Mucosa of rectum (tissue), 2 donors: Measurements from ENCODE around the gene TRIM14.

Experiments used
- H3K27ac ChIP-seq, 2 donors: one replicate each; pipeline ENCODE4 v1.7.0; 2013; ENCODE audit warnings: inconsistent platforms in 2 of 2, low read depth in 2 of 2, low read length in 2 of 2
- H3K27me3 ChIP-seq, 2 donors: one replicate each; pipeline ENCODE4 v1.7.0; 2013; ENCODE audit warnings: low read length in 2 of 2; ENCODE audit not compliant: control insufficient read depth in 2 of 2, insufficient read depth in 2 of 2
- H3K36me3 ChIP-seq, 2 donors: one replicate each; pipeline ENCODE4 v1.7.0; 2013; ENCODE audit warnings: low read length in 2 of 2; ENCODE audit not compliant: control insufficient read depth in 2 of 2, insufficient read depth in 2 of 2
- H3K4me1 ChIP-seq, 2 donors: one replicate each; pipeline ENCODE4 v1.7.0; 2013; ENCODE audit warnings: low read length in 2 of 2, mild to moderate bottlenecking in 1 of 2; ENCODE audit not compliant: control insufficient read depth in 2 of 2, insufficient read depth in 2 of 2
- H3K4me3 ChIP-seq, 2 donors: one replicate each; pipeline ENCODE4 v1.7.0; 2013; ENCODE audit warnings: low read length in 2 of 2
- H3K9ac ChIP-seq, 2 donors: one replicate each; pipeline ENCODE4 v1.7.0; 2013; ENCODE audit warnings: low read length in 2 of 2, low read depth in 1 of 2, mild to moderate bottlenecking in 1 of 2
- H3K9me3 ChIP-seq, 2 donors: one replicate each; pipeline ENCODE4 v1.7.0; 2013; ENCODE audit warnings: low read length in 2 of 2; ENCODE audit not compliant: control insufficient read depth in 2 of 2
- donor health status: healthy.
- donor health status: Normal muscosa, but diverticular disease.

The TRIM14 gene

DNA sequence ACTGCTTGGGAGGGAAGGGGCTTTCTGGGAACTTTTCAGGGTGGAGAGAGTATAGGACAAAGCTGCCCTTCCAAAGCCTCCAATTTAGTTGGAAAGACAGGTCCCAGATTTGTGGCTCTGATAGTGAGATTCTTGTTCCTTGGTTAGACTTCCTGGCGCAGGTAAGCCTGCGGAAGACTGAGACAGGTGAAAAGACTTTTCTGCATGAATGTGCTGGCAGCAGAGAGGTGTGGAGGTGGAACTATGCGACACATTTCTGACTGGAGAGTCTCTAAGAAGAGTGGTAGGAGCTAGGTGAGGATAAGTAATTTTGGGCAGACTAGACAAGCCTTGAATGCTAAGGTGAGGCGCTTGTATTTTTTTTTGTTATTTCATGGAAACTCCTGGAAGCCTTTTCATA is 32.6 kb downstream of the TRIM14 start:
- Histone ChIP-seq H3K9ac (no peak overlapping the region), H3K27ac (no peak overlapping the region), H3K4me3 (no peak overlapping the region), H3K27me3 (no peaks in the 10 kb centered on the region), H3K36me3 (peaks cover 46 to 50% of the 10 kb centered on the region in 2 donors), H3K4me1 (peaks cover 17 to 19% of the 10 kb centered on the region in 2 donors), H3K9me3 (no peaks in the 10 kb centered on the region)

DNA sequence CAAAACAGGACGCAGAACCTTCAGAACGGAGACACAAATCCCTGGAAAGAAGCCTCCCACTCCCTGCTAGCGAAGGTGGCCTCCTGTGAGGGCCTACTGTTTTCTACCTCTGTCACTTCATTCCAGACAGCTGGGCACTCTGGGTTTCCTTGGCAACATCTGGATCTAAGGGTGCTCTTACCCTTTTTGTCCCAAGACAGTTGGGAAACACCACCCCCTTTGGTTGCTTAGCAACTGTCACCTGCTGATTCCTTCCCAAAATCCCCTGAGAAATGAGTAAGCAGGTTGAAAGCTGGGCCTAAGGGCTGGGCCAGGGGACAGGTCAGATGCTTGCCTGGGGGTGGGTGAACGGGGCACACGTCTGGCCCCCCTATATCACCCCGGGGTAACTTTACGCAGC is 33.1 kb downstream of the TRIM14 start:
- Histone ChIP-seq H3K9ac (no peak overlapping the region), H3K36me3 (peaks cover 51 to 56% of the 10 kb centered on the region in 2 donors), H3K27ac (no peak overlapping the region), H3K9me3 (no peaks in the 10 kb centered on the region), H3K4me3 (no peak overlapping the region), H3K27me3 (no peaks in the 10 kb centered on the region), H3K4me1 (peaks cover 19 to 25% of the 10 kb centered on the region in 2 donors)

DNA sequence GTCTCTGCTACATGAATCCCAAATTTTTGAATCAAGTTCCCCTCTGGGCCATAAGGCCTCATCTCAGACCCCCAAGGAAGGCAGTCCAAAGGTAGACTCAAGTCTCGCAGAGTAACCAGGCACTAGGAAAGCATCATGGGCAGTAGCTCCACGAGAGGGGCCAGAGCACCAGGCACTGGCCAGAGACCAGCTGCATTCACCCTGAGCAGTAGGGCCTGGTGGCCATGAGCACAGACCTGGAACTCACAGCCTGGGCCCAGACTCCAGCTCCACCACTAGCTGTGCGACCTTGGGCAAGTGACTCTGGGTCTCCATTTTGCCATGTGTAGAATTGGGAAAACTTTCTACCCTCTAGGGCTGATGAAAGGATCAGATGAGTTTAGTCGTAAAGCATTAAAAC is 34.0 kb downstream of the TRIM14 start:
- Histone ChIP-seq H3K36me3 (peaks cover 60 to 63% of the 10 kb centered on the region in 2 donors), H3K4me3 (no peak overlapping the region), H3K27me3 (no peaks in the 10 kb centered on the region), H3K4me1 (peaks cover 23 to 32% of the 10 kb centered on the region in 2 donors), H3K9me3 (no peaks in the 10 kb centered on the region), H3K27ac (no peak overlapping the region), H3K9ac (no peak overlapping the region)

DNA sequence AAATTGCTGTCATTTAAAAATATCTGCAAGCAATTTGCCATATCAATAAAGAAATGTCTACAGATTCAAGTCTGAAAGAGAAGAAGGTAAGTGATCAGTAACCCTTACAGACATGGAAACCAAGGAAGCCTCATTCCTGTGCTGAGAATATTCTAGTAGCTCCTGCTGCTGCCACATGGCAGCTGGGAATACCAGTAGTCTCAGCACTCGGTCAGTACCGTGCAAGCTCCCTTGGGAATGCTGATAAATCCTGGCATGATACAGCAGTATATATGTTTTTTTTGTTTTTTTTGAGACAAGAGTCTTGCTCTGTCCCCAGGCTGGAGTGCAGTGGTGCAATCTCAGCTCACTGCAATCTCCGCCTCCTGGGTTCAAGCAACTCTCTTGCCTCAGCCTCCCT is 34.6 kb downstream of the TRIM14 start:
- Histone ChIP-seq H3K9me3 (no peaks in the 10 kb centered on the region), H3K36me3 (peaks cover 63 to 66% of the 10 kb centered on the region in 2 donors), H3K4me1 (peaks cover 23 to 32% of the 10 kb centered on the region in 2 donors), H3K4me3 (no peak overlapping the region), H3K9ac (no peak overlapping the region), H3K27me3 (no peaks in the 10 kb centered on the region), H3K27ac (peak overlapping the region in 1 of 2 donors; percentile 9)

DNA sequence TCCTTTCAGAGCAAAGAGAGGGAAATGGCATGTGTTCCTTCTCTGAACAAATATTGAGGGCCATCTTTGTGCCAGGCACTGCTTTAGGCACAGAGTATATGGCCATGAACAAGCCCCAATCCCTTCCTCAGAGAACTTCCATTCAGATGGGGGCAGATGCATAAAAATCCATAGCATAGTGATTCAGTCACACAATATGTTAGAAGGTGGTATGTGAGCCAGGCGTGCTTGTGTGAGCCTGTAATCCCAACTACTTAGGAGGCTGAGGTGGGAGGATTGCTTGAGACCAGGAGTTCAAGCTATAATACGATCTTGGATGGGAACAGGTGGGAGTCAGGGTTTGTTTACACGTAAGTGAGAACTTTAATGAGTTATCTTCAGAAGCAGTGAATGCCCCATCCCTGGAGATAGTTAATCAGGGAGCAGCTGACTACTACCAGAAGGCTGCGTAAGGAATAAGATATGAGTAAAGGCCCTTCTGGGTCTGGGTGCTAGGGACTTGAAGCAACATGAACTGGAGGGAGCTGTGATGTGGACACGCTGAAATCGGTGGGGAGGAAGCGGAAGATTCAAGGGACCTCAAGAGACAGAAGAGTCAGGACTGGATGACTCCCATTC is 35.3 kb downstream of the TRIM14 start:
- Histone ChIP-seq H3K36me3 (peaks cover 69 to 74% of the 10 kb centered on the region in 2 donors), H3K9me3 (no peaks in the 10 kb centered on the region), H3K4me3 (no peak overlapping the region), H3K9ac (no peak overlapping the region), H3K27ac (peak overlapping the region; percentile 36 to 69), H3K4me1 (peaks cover 23 to 32% of the 10 kb centered on the region in 2 donors), H3K27me3 (no peaks in the 10 kb centered on the region)

DNA sequence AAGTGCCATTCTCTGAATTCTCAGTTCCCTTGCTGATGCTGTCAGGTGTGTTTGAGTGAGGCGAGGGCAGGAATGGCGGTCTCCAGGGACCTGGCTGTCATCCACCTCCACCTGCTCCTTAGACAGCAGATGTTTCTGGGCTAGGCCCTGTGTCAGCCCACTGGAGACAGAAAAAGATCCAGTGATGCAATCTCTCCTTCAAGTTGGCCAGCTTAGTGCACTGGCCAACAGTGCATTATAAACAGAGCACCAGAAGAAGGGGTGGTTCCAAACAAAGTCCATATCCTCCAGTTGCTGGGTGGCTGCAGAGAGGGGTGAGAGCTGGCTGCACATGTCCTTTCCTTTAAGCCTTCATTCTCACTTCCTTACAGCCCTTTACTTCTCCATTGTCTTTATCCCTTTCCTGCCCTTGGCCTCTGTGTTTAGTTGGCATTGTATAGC is 35.9 kb downstream of the TRIM14 start:
- Histone ChIP-seq H3K36me3 (peaks cover 73 to 77% of the 10 kb centered on the region in 2 donors), H3K9ac (no peak overlapping the region), H3K9me3 (no peaks in the 10 kb centered on the region), H3K27me3 (no peaks in the 10 kb centered on the region), H3K4me3 (no peak overlapping the region), H3K4me1 (peaks cover 23 to 32% of the 10 kb centered on the region in 2 donors), H3K27ac (peak overlapping the region; percentile 36 to 69)

DNA sequence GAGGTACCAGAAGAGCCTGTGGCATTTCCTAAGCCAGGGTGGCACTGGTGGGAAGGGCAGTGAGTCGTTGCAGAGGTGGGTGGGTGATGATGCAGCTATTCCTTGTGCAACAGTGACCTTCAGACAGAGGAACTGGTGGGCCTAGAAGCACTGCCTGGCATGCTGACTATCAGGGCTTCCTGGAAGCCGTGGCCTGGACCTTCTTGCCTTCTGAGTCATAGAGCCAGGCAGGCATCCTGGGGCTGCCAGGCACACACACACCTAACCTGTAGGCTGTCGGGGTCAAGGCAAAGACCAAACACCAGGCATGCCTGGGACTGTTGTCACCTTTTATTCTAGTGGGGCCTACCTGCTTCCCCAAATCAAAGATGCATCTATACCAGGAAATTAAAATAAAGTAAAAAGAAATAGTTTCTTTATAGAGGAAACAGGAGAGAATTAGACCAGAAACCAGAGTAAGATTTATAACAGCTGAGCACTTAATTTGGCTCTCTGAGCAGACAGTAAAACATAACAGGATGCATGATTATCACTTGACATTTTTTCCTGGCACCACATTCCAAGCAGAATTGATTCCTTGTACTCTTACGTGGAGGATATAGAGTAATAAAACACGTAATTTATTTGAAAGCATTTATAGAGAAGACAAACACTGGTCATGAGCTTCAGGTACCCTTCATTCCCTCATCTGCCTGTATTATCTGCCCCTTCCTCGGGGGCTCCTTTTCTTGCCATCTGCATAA is 37.4 kb downstream of the TRIM14 start:
- H3K4me1 ChIP-seq, result peaks cover 23 to 33% of the 10 kb centered on the region in 2 donors
- no peaks in the 10 kb centered on the region for H3K27me3 ChIP-seq
- peaks cover 79 to 85% of the 10 kb centered on the region in 2 donors for H3K36me3 ChIP-seq
- peak overlapping the region; percentile 38 to 69 for H3K27ac ChIP-seq
- no peaks in the 10 kb centered on the region for H3K9me3 ChIP-seq
- H3K4me3 ChIP-seq, result no peak overlapping the region
- peak overlapping the region in 1 of 2 donors; percentile 2 for H3K9ac ChIP-seq

DNA sequence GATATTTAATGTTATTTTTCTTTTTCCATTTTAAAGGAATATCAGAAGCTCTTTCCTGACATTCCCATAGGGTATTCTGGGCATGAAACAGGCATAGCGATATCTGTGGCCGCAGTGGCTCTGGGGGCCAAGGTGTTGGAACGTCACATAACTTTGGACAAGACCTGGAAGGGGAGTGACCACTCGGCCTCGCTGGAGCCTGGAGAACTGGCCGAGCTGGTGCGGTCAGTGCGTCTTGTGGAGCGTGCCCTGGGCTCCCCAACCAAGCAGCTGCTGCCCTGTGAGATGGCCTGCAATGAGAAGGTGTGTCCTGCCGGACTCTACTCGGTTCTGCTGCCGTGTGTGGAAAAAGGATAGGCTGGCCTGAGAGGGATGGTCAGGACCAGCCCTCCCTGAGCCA is 38.2 kb downstream of the TRIM14 start:
- H3K9me3 ChIP-seq, result no peaks in the 10 kb centered on the region
- peaks cover 23 to 37% of the 10 kb centered on the region in 2 donors for H3K4me1 ChIP-seq
- H3K27ac ChIP-seq, result peak overlapping the region; percentile 38 to 69
- no peak overlapping the region for H3K4me3 ChIP-seq
- H3K9ac ChIP-seq, result peak overlapping the region in 1 of 2 donors; percentile 2
- H3K27me3 ChIP-seq, result no peaks in the 10 kb centered on the region
- H3K36me3 ChIP-seq, result peaks cover 71 to 85% of the 10 kb centered on the region in 2 donors

DNA sequence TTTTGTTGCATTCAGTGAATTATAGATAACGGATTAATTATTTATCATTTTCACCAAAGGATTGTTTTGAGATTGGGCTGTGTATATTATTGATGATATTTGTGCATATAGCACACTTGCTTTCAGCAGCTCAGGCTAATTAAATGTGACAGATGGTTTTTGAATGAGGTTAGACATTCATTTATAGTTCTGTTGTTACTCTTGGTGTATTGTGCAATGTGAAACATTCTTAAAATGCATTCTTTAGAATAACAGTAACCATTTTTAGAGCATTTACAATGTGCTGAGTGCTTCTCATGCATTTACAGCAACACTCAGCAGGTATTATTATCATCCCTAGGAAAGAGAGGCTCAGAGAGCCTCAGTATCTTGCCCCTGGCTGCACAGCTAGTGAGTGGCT is 38.7 kb downstream of the TRIM14 start:
- peaks cover 69 to 83% of the 10 kb centered on the region in 2 donors for H3K36me3 ChIP-seq
- H3K4me1 ChIP-seq, result peaks cover 23 to 41% of the 10 kb centered on the region in 2 donors
- H3K27me3 ChIP-seq, result no peaks in the 10 kb centered on the region
- no peak overlapping the region for H3K4me3 ChIP-seq
- H3K9ac ChIP-seq, result no peak overlapping the region
- no peak overlapping the region for H3K27ac ChIP-seq
- H3K9me3 ChIP-seq, result no peaks in the 10 kb centered on the region

DNA sequence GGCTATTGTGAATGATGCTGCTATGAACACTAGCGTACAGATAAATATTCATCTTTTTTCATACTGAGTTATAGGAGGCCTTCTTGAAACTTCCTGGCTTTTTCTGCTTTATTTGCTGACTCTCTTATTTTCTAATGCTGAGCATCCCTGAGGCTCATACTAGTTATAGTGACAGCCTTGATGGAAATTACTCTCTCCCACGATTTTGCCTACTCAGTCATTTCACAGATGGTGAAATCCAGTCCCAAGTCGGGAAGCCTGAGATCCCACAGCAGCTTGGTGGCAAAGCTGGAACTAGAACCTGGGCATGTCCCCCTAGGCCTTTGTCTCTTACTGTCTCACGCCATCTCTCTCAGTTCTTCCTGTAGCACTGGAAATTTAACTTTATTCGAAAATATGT is 40.1 kb downstream of the TRIM14 start:
- no peak overlapping the region for H3K9ac ChIP-seq
- no peaks in the 10 kb centered on the region for H3K9me3 ChIP-seq
- H3K27me3 ChIP-seq, result no peaks in the 10 kb centered on the region
- peaks cover 58 to 71% of the 10 kb centered on the region in 2 donors for H3K36me3 ChIP-seq
- no peak overlapping the region for H3K27ac ChIP-seq
- H3K4me1 ChIP-seq, result peaks cover 34 to 55% of the 10 kb centered on the region in 2 donors
- H3K4me3 ChIP-seq, result no peak overlapping the region
